ENCODE data around the gene KRT10.

KRT10 gene

GRCh38 chr17:40843242-40843641 is 20.8 kb upstream of the KRT10 start:
- H3K9ac ChIP-seq (ENCODE audit: low read depth, low read length, poor library complexity) = no peak overlapping the region
- no peak overlapping the region for H2AFZ ChIP-seq (ENCODE audit: low read length)
- H3K4me2 ChIP-seq (ENCODE audit: insufficient read depth, low read length, poor library complexity, severe bottlenecking) = no peak overlapping the region
- no peak overlapping the region for H2BK120ac ChIP-seq (ENCODE audit: low read depth, low read length)
- no peaks in the 10 kb centered on the region for H3K36me3 ChIP-seq (replicated peaks in 1 of 2; ENCODE audit: control insufficient read depth in 2 of 2, insufficient read depth in 2 of 2, low read length in 2 of 2)
- WGBS, 2 donors (ENCODE audit: extremely low coverage in 2 of 2, insufficient read length in 2 of 2, insufficient replicate concordance in 1 of 2) = no CpG with 5 or more reads among the region's 3 CpGs
- H3K23ac ChIP-seq (ENCODE audit: low read depth, low read length, poor library complexity) = no peak overlapping the region
- no peak overlapping the region for H3K4me3 ChIP-seq (ENCODE audit: low read length in 2 of 2)
- H3K27ac ChIP-seq (replicated peaks; ENCODE audit: low read length) = no peak overlapping the region
- H4K8ac ChIP-seq (ENCODE audit: low read depth, low read length) = no peak overlapping the region
- no peaks in the 10 kb centered on the region for H3K79me1 ChIP-seq (ENCODE audit: low read depth, low read length)
- no peak overlapping the region for H2AK5ac ChIP-seq (ENCODE audit: low read depth, low read length)
- no peak for DNase-seq (ENCODE audit: low spot score)
- H4K91ac ChIP-seq (ENCODE audit: low read depth, low read length, poor library complexity) = no peak overlapping the region
- H3K9me3 ChIP-seq (replicated peaks in 1 of 2; ENCODE audit: control insufficient read depth in 2 of 2, insufficient read depth in 1 of 2, low read depth in 1 of 2, low read length in 2 of 2) = no peaks in the 10 kb centered on the region
- no peak overlapping the region for H3K4ac ChIP-seq (ENCODE audit: low read length)
- no peak overlapping the region for H2BK5ac ChIP-seq (ENCODE audit: low read length)
- no peak overlapping the region for H3K18ac ChIP-seq (ENCODE audit: low read length)
- no peak overlapping the region for H2BK12ac ChIP-seq (ENCODE audit: low read length)
- H3K27me3 ChIP-seq (ENCODE audit: control insufficient read depth in 3 of 3, insufficient read depth in 3 of 3, low read depth in 1 of 3, low read length in 3 of 3) = no peaks in the 10 kb centered on the region
- H3K14ac ChIP-seq (ENCODE audit: low read length) = no peak overlapping the region
- no peak overlapping the region for H2BK15ac ChIP-seq (ENCODE audit: low read length)
- H3K4me1 ChIP-seq (ENCODE audit: control insufficient read depth in 2 of 2, insufficient read depth in 1 of 2, low read depth in 1 of 2, low read length in 2 of 2) = no peaks in the 10 kb centered on the region

DNA sequence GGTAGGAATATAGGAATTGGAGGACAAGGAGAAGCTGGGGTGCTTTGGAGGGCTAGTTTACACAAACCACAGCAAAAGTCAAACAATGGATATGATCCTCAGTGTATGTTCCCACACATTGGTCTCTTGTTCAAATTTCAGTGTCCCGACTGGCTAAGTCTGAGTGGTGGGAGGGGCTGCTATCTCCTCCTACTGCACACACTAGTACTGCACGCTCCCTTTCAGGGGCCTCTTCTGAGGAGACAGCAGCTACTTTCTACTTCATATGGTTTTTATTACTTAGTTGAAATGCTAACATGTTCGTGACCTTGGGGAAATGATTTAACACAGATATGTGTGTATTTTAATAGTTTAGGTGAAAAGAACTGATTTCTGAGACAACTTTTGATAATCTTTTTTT is 18.8 kb upstream of the KRT10 start:
- peaks cover 0 to under 1% of the 10 kb centered on the region in 2 donors for H3K36me3 ChIP-seq (replicated peaks in 1 of 2; ENCODE audit: control insufficient read depth in 2 of 2, insufficient read depth in 2 of 2, low read length in 2 of 2)
- WGBS, 2 donors (ENCODE audit: extremely low coverage in 2 of 2, insufficient read length in 2 of 2, insufficient replicate concordance in 1 of 2) = no CpG with 5 or more reads among the region's 3 CpGs
- no peak overlapping the region for H2BK12ac ChIP-seq (ENCODE audit: low read length)
- H2AK5ac ChIP-seq (ENCODE audit: low read depth, low read length) = no peak overlapping the region
- no peak overlapping the region for H3K4ac ChIP-seq (ENCODE audit: low read length)
- H2BK5ac ChIP-seq (ENCODE audit: low read length) = no peak overlapping the region
- H3K18ac ChIP-seq (ENCODE audit: low read length) = no peak overlapping the region
- no peak for DNase-seq (ENCODE audit: low spot score)
- no peak overlapping the region for H2BK15ac ChIP-seq (ENCODE audit: low read length)
- no peaks in the 10 kb centered on the region for H3K4me1 ChIP-seq (ENCODE audit: control insufficient read depth in 2 of 2, insufficient read depth in 1 of 2, low read depth in 1 of 2, low read length in 2 of 2)
- H3K27ac ChIP-seq (replicated peaks; ENCODE audit: low read length) = no peak overlapping the region
- H3K14ac ChIP-seq (ENCODE audit: low read length) = no peak overlapping the region
- no peak overlapping the region for H4K91ac ChIP-seq (ENCODE audit: low read depth, low read length, poor library complexity)
- H3K23ac ChIP-seq (ENCODE audit: low read depth, low read length, poor library complexity) = no peak overlapping the region
- H2AFZ ChIP-seq (ENCODE audit: low read length) = no peak overlapping the region
- no peak overlapping the region for H3K4me2 ChIP-seq (ENCODE audit: insufficient read depth, low read length, poor library complexity, severe bottlenecking)
- H3K9ac ChIP-seq (ENCODE audit: low read depth, low read length, poor library complexity) = no peak overlapping the region
- H3K4me3 ChIP-seq (ENCODE audit: low read length in 2 of 2) = no peak overlapping the region
- no peaks in the 10 kb centered on the region for H3K79me1 ChIP-seq (ENCODE audit: low read depth, low read length)
- no peaks in the 10 kb centered on the region for H3K27me3 ChIP-seq (ENCODE audit: control insufficient read depth in 3 of 3, insufficient read depth in 3 of 3, low read depth in 1 of 3, low read length in 3 of 3)
- H2BK120ac ChIP-seq (ENCODE audit: low read depth, low read length) = no peak overlapping the region
- H3K9me3 ChIP-seq (replicated peaks in 1 of 2; ENCODE audit: control insufficient read depth in 2 of 2, insufficient read depth in 1 of 2, low read depth in 1 of 2, low read length in 2 of 2) = no peaks in the 10 kb centered on the region
- H4K8ac ChIP-seq (ENCODE audit: low read depth, low read length) = no peak overlapping the region

DNA sequence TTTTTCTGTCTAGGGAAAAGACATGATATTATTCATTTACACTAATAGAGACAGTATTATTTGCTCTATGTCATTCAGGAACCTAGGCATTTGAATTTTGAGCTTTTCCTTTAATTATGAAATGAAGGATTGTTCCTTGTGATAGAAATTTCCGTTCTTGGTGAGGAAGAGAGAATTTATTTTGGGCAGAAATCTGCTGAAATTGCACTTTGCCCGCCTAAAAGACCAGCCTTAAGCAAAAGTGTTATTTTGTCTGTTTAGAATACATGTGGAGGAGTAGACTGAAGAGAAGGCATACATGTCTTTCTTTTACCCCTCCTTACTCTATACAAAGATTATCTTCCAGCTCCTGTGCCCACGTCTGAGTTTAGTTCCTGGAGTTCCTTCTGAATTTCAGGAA is 16.8 kb upstream of the KRT10 start:
- no peak overlapping the region for H3K4me3 ChIP-seq (ENCODE audit: low read length in 2 of 2)
- no peak overlapping the region for H3K27ac ChIP-seq (replicated peaks; ENCODE audit: low read length)
- no peak overlapping the region for H4K8ac ChIP-seq (ENCODE audit: low read depth, low read length)
- H3K18ac ChIP-seq (ENCODE audit: low read length) = no peak overlapping the region
- H3K27me3 ChIP-seq (ENCODE audit: control insufficient read depth in 3 of 3, insufficient read depth in 3 of 3, low read depth in 1 of 3, low read length in 3 of 3) = no peaks in the 10 kb centered on the region
- H3K9me3 ChIP-seq (replicated peaks in 1 of 2; ENCODE audit: control insufficient read depth in 2 of 2, insufficient read depth in 1 of 2, low read depth in 1 of 2, low read length in 2 of 2) = no peaks in the 10 kb centered on the region
- no peaks in the 10 kb centered on the region for H3K79me1 ChIP-seq (ENCODE audit: low read depth, low read length)
- no peaks in the 10 kb centered on the region for H3K4me1 ChIP-seq (ENCODE audit: control insufficient read depth in 2 of 2, insufficient read depth in 1 of 2, low read depth in 1 of 2, low read length in 2 of 2)
- H2AK5ac ChIP-seq (ENCODE audit: low read depth, low read length) = no peak overlapping the region
- no peak overlapping the region for H3K4me2 ChIP-seq (ENCODE audit: insufficient read depth, low read length, poor library complexity, severe bottlenecking)
- WGBS, 2 donors (ENCODE audit: extremely low coverage in 2 of 2, insufficient read length in 2 of 2, insufficient replicate concordance in 1 of 2) = no CpG with 5 or more reads among the region's 3 CpGs
- H2BK12ac ChIP-seq (ENCODE audit: low read length) = no peak overlapping the region
- H2BK5ac ChIP-seq (ENCODE audit: low read length) = no peak overlapping the region
- no peak overlapping the region for H3K9ac ChIP-seq (ENCODE audit: low read depth, low read length, poor library complexity)
- DNase-seq (ENCODE audit: low spot score) = no peak
- H4K91ac ChIP-seq (ENCODE audit: low read depth, low read length, poor library complexity) = no peak overlapping the region
- peaks cover 4 to 21% of the 10 kb centered on the region in 2 donors for H3K36me3 ChIP-seq (replicated peaks in 1 of 2; ENCODE audit: control insufficient read depth in 2 of 2, insufficient read depth in 2 of 2, low read length in 2 of 2)
- H2AFZ ChIP-seq (ENCODE audit: low read length) = no peak overlapping the region
- no peak overlapping the region for H2BK15ac ChIP-seq (ENCODE audit: low read length)
- H3K4ac ChIP-seq (ENCODE audit: low read length) = no peak overlapping the region
- no peak overlapping the region for H3K14ac ChIP-seq (ENCODE audit: low read length)
- no peak overlapping the region for H2BK120ac ChIP-seq (ENCODE audit: low read depth, low read length)
- H3K23ac ChIP-seq (ENCODE audit: low read depth, low read length, poor library complexity) = no peak overlapping the region

GRCh38 chr17:40836020-40836419 is 13.6 kb upstream of the KRT10 start:
- no peak overlapping the region for H2BK12ac ChIP-seq (ENCODE audit: low read length)
- no CpG with 5 or more reads among the region's 4 CpGs for WGBS, 2 donors (ENCODE audit: extremely low coverage in 2 of 2, insufficient read length in 2 of 2, insufficient replicate concordance in 1 of 2)
- no peaks in the 10 kb centered on the region for H3K27me3 ChIP-seq (ENCODE audit: control insufficient read depth in 3 of 3, insufficient read depth in 3 of 3, low read depth in 1 of 3, low read length in 3 of 3)
- H3K4ac ChIP-seq (ENCODE audit: low read length) = no peak overlapping the region
- H3K4me1 ChIP-seq (ENCODE audit: control insufficient read depth in 2 of 2, insufficient read depth in 1 of 2, low read depth in 1 of 2, low read length in 2 of 2) = no peaks in the 10 kb centered on the region
- H2BK5ac ChIP-seq (ENCODE audit: low read length) = no peak overlapping the region
- no peak overlapping the region for H3K27ac ChIP-seq (replicated peaks; ENCODE audit: low read length)
- H3K9me3 ChIP-seq (replicated peaks in 1 of 2; ENCODE audit: control insufficient read depth in 2 of 2, insufficient read depth in 1 of 2, low read depth in 1 of 2, low read length in 2 of 2) = no peaks in the 10 kb centered on the region
- no peak overlapping the region for H4K91ac ChIP-seq (ENCODE audit: low read depth, low read length, poor library complexity)
- no peak overlapping the region for H3K4me2 ChIP-seq (ENCODE audit: insufficient read depth, low read length, poor library complexity, severe bottlenecking)
- no peaks in the 10 kb centered on the region for H3K79me1 ChIP-seq (ENCODE audit: low read depth, low read length)
- H3K14ac ChIP-seq (ENCODE audit: low read length) = no peak overlapping the region
- no peak overlapping the region for H2AK5ac ChIP-seq (ENCODE audit: low read depth, low read length)
- H4K8ac ChIP-seq (ENCODE audit: low read depth, low read length) = no peak overlapping the region
- H3K4me3 ChIP-seq (ENCODE audit: low read length in 2 of 2) = no peak overlapping the region
- no peak overlapping the region for H2BK15ac ChIP-seq (ENCODE audit: low read length)
- DNase-seq (ENCODE audit: low spot score) = no peak
- H3K18ac ChIP-seq (ENCODE audit: low read length) = no peak overlapping the region
- H2BK120ac ChIP-seq (ENCODE audit: low read depth, low read length) = no peak overlapping the region
- H3K36me3 ChIP-seq (replicated peaks in 1 of 2; ENCODE audit: control insufficient read depth in 2 of 2, insufficient read depth in 2 of 2, low read length in 2 of 2) = peaks cover 4 to 22% of the 10 kb centered on the region in 2 donors
- H3K23ac ChIP-seq (ENCODE audit: low read depth, low read length, poor library complexity) = no peak overlapping the region
- no peak overlapping the region for H2AFZ ChIP-seq (ENCODE audit: low read length)
- H3K9ac ChIP-seq (ENCODE audit: low read depth, low read length, poor library complexity) = no peak overlapping the region

All from neuronal stem cell (in vitro differentiated cells).